ENCODE data around the gene NTRK3.

The NTRK3 gene

GRCh38 chr15:88166082-88166993 lies 90.2 kb downstream of the NTRK3 start:
- H3K27me3 ChIP-seq (ENCODE audit: insufficient read depth, low read length), result no peaks in the 10 kb centered on the region
- no peaks in the 10 kb centered on the region for H3K4me1 ChIP-seq (ENCODE audit: insufficient read depth, low read length)
- no peak overlapping the region for H3K27ac ChIP-seq (ENCODE audit: low read length)
- H3K36me3 ChIP-seq (ENCODE audit: insufficient read depth, low read depth, low read length), result no peaks in the 10 kb centered on the region
- H3K9me3 ChIP-seq (ENCODE audit: insufficient read depth, low read depth, low read length), result no peaks in the 10 kb centered on the region
- no peak overlapping the region for H3K4me3 ChIP-seq (ENCODE audit: low read length)
- no peak overlapping the region for H3K9ac ChIP-seq (ENCODE audit: low read depth, low read length)

- H3K36me3 ChIP-seq (ENCODE audit: insufficient read depth, low read depth, low read length), result no peaks in the 10 kb centered on the region
- no peaks in the 10 kb centered on the region for H3K27me3 ChIP-seq (ENCODE audit: insufficient read depth, low read length)
- H3K9me3 ChIP-seq (ENCODE audit: insufficient read depth, low read depth, low read length), result no peaks in the 10 kb centered on the region
- H3K9ac ChIP-seq (ENCODE audit: low read depth, low read length), result no peak overlapping the region
- H3K4me3 ChIP-seq (ENCODE audit: low read length), result no peak overlapping the region
- H3K27ac ChIP-seq (ENCODE audit: low read length), result no peak overlapping the region
- H3K4me1 ChIP-seq (ENCODE audit: insufficient read depth, low read length), result no peaks in the 10 kb centered on the region
These were observed 94.9 kb downstream of the NTRK3 start for GRCh38 chr15:88161636-88162035.

GRCh38 chr15:88155310-88155709 lies 101.2 kb downstream of the NTRK3 start:
- no peaks in the 10 kb centered on the region for H3K9me3 ChIP-seq (ENCODE audit: insufficient read depth, low read depth, low read length)
- no peaks in the 10 kb centered on the region for H3K36me3 ChIP-seq (ENCODE audit: insufficient read depth, low read depth, low read length)
- no peaks in the 10 kb centered on the region for H3K27me3 ChIP-seq (ENCODE audit: insufficient read depth, low read length)
- no peak overlapping the region for H3K4me3 ChIP-seq (ENCODE audit: low read length)
- no peaks in the 10 kb centered on the region for H3K4me1 ChIP-seq (ENCODE audit: insufficient read depth, low read length)
- no peak overlapping the region for H3K9ac ChIP-seq (ENCODE audit: low read depth, low read length)
- no peak overlapping the region for H3K27ac ChIP-seq (ENCODE audit: low read length)

- no peak overlapping the region for H3K9ac ChIP-seq (ENCODE audit: low read depth, low read length)
- no peaks in the 10 kb centered on the region for H3K9me3 ChIP-seq (ENCODE audit: insufficient read depth, low read depth, low read length)
- H3K36me3 ChIP-seq (ENCODE audit: insufficient read depth, low read depth, low read length), result no peaks in the 10 kb centered on the region
- no peaks in the 10 kb centered on the region for H3K4me1 ChIP-seq (ENCODE audit: insufficient read depth, low read length)
- H3K27ac ChIP-seq (ENCODE audit: low read length), result no peak overlapping the region
- no peaks in the 10 kb centered on the region for H3K27me3 ChIP-seq (ENCODE audit: insufficient read depth, low read length)
- no peak overlapping the region for H3K4me3 ChIP-seq (ENCODE audit: low read length)
These were observed 103.9 kb downstream of the NTRK3 start for GRCh38 chr15:88152672-88153071.

- H3K4me1 ChIP-seq (ENCODE audit: insufficient read depth, low read length), result no peaks in the 10 kb centered on the region
- no peaks in the 10 kb centered on the region for H3K27me3 ChIP-seq (ENCODE audit: insufficient read depth, low read length)
- H3K36me3 ChIP-seq (ENCODE audit: insufficient read depth, low read depth, low read length), result no peaks in the 10 kb centered on the region
- no peak overlapping the region for H3K27ac ChIP-seq (ENCODE audit: low read length)
- no peak overlapping the region for H3K4me3 ChIP-seq (ENCODE audit: low read length)
- no peaks in the 10 kb centered on the region for H3K9me3 ChIP-seq (ENCODE audit: insufficient read depth, low read depth, low read length)
- H3K9ac ChIP-seq (ENCODE audit: low read depth, low read length), result no peak overlapping the region
These were observed 108.8 kb downstream of the NTRK3 start for GRCh38 chr15:88147760-88148159.

GRCh38 chr15:88144921-88145653 lies 111.5 kb downstream of the NTRK3 start:
- no peak overlapping the region for H3K9ac ChIP-seq (ENCODE audit: low read depth, low read length)
- no peaks in the 10 kb centered on the region for H3K36me3 ChIP-seq (ENCODE audit: insufficient read depth, low read depth, low read length)
- no peaks in the 10 kb centered on the region for H3K9me3 ChIP-seq (ENCODE audit: insufficient read depth, low read depth, low read length)
- no peak overlapping the region for H3K4me3 ChIP-seq (ENCODE audit: low read length)
- H3K27ac ChIP-seq (ENCODE audit: low read length), result no peak overlapping the region
- H3K27me3 ChIP-seq (ENCODE audit: insufficient read depth, low read length), result no peaks in the 10 kb centered on the region
- H3K4me1 ChIP-seq (ENCODE audit: insufficient read depth, low read length), result no peaks in the 10 kb centered on the region

- H3K27me3 ChIP-seq (ENCODE audit: insufficient read depth, low read length), result no peaks in the 10 kb centered on the region
- H3K27ac ChIP-seq (ENCODE audit: low read length), result no peak overlapping the region
- H3K4me1 ChIP-seq (ENCODE audit: insufficient read depth, low read length), result no peaks in the 10 kb centered on the region
- H3K9ac ChIP-seq (ENCODE audit: low read depth, low read length), result no peak overlapping the region
- no peaks in the 10 kb centered on the region for H3K9me3 ChIP-seq (ENCODE audit: insufficient read depth, low read depth, low read length)
- no peak overlapping the region for H3K4me3 ChIP-seq (ENCODE audit: low read length)
- no peaks in the 10 kb centered on the region for H3K36me3 ChIP-seq (ENCODE audit: insufficient read depth, low read depth, low read length)
These were observed 114.4 kb downstream of the NTRK3 start for GRCh38 chr15:88142121-88142520.

- H3K4me1 ChIP-seq (ENCODE audit: insufficient read depth, low read length), result no peaks in the 10 kb centered on the region
- H3K4me3 ChIP-seq (ENCODE audit: low read length), result no peak overlapping the region
- no peaks in the 10 kb centered on the region for H3K27me3 ChIP-seq (ENCODE audit: insufficient read depth, low read length)
- no peaks in the 10 kb centered on the region for H3K9me3 ChIP-seq (ENCODE audit: insufficient read depth, low read depth, low read length)
- no peak overlapping the region for H3K9ac ChIP-seq (ENCODE audit: low read depth, low read length)
- H3K36me3 ChIP-seq (ENCODE audit: insufficient read depth, low read depth, low read length), result no peaks in the 10 kb centered on the region
- no peak overlapping the region for H3K27ac ChIP-seq (ENCODE audit: low read length)
These were observed 115.2 kb downstream of the NTRK3 start for GRCh38 chr15:88141269-88141889.

- Histone ChIP-seq H3K4me1 (ENCODE audit: insufficient read depth, low read length) (no peaks in the 10 kb centered on the region), H3K9me3 (ENCODE audit: insufficient read depth, low read depth, low read length) (no peaks in the 10 kb centered on the region), H3K27ac (ENCODE audit: low read length) (no peak overlapping the region), H3K9ac (ENCODE audit: low read depth, low read length) (no peak overlapping the region), H3K4me3 (ENCODE audit: low read length) (no peak overlapping the region), H3K36me3 (ENCODE audit: insufficient read depth, low read depth, low read length) (no peaks in the 10 kb centered on the region), H3K27me3 (ENCODE audit: insufficient read depth, low read length) (no peaks in the 10 kb centered on the region)
These were observed 116.1 kb downstream of the NTRK3 start for GRCh38 chr15:88140398-88140797.

- no peaks in the 10 kb centered on the region for H3K27me3 ChIP-seq (ENCODE audit: insufficient read depth, low read length)
- H3K36me3 ChIP-seq (ENCODE audit: insufficient read depth, low read depth, low read length), result no peaks in the 10 kb centered on the region
- no peak overlapping the region for H3K27ac ChIP-seq (ENCODE audit: low read length)
- no peaks in the 10 kb centered on the region for H3K9me3 ChIP-seq (ENCODE audit: insufficient read depth, low read depth, low read length)
- no peaks in the 10 kb centered on the region for H3K4me1 ChIP-seq (ENCODE audit: insufficient read depth, low read length)
- H3K4me3 ChIP-seq (ENCODE audit: low read length), result no peak overlapping the region
- no peak overlapping the region for H3K9ac ChIP-seq (ENCODE audit: low read depth, low read length)
These were observed 116.6 kb downstream of the NTRK3 start for GRCh38 chr15:88139936-88140335.

- H3K4me1 ChIP-seq (ENCODE audit: insufficient read depth, low read length), result no peaks in the 10 kb centered on the region
- H3K9me3 ChIP-seq (ENCODE audit: insufficient read depth, low read depth, low read length), result no peaks in the 10 kb centered on the region
- H3K36me3 ChIP-seq (ENCODE audit: insufficient read depth, low read depth, low read length), result no peaks in the 10 kb centered on the region
- no peak overlapping the region for H3K27ac ChIP-seq (ENCODE audit: low read length)
- H3K9ac ChIP-seq (ENCODE audit: low read depth, low read length), result no peak overlapping the region
- H3K27me3 ChIP-seq (ENCODE audit: insufficient read depth, low read length), result no peaks in the 10 kb centered on the region
- no peak overlapping the region for H3K4me3 ChIP-seq (ENCODE audit: low read length)
These were observed 122.7 kb downstream of the NTRK3 start for GRCh38 chr15:88133795-88134194.

Measured in iPS-20b (cell line).